ENCODE data around the gene COG6.

COG6 gene

GRCh38 chr13:39623466-39623865 lies 32.0 kb upstream of the COG6 start:
- Histone ChIP-seq H3F3A (ENCODE audit: insufficient read depth, low read length) (no peaks in the 10 kb centered on the region), H3K9me3 (replicated peaks; ENCODE audit: insufficient read depth, low read length) (no peaks in the 10 kb centered on the region)
- DNase-seq, result no peak

GRCh38 chr13:39631307-39631706 lies 24.2 kb upstream of the COG6 start:
- no peak overlapping the region for H3K27ac ChIP-seq (ENCODE audit: low read length)
- H3K9me2 ChIP-seq (replicated peaks; ENCODE audit: insufficient read depth, low read length), result no peaks in the 10 kb centered on the region
- no peak overlapping the region for H2AFZ ChIP-seq (ENCODE audit: low read length)
- no peak for TF ChIP-seq CTCF (IDR thresholded peaks at IDR 0.05; ENCODE audit: low read length)
- no peak for TF ChIP-seq EZH2phosphoT487 (IDR thresholded peaks at IDR 0.05; ENCODE audit: low read length)
- H3K79me2 ChIP-seq (ENCODE audit: low read length), result no peaks in the 10 kb centered on the region
- DNase-seq, result no peak
- no peaks in the 10 kb centered on the region for H3F3A ChIP-seq (ENCODE audit: insufficient read depth, low read length)
- H4K20me1 ChIP-seq (ENCODE audit: insufficient read depth, low read length), result no peaks in the 10 kb centered on the region
- H3K4me2 ChIP-seq (ENCODE audit: low read depth, low read length), result no peak overlapping the region
- H3K4me3 ChIP-seq (ENCODE audit: low read length), result no peak overlapping the region
- H3K36me3 ChIP-seq (replicated peaks; ENCODE audit: insufficient read depth, low read length), result no peaks in the 10 kb centered on the region
- no peaks in the 10 kb centered on the region for H3K9me3 ChIP-seq (replicated peaks; ENCODE audit: insufficient read depth, low read length)
- H3K4me1 ChIP-seq (ENCODE audit: low read length), result no peaks in the 10 kb centered on the region
- H3K9ac ChIP-seq (ENCODE audit: low read length), result no peak overlapping the region
- no peaks in the 10 kb centered on the region for H3K27me3 ChIP-seq (replicated peaks; ENCODE audit: insufficient read depth, low read length)

More at GRCh38 chr13:39623466-39623865, 32.0 kb upstream of the COG6 start:
- Histone ChIP-seq H3K36me3 (replicated peaks; ENCODE audit: insufficient read depth, low read length) (no peaks in the 10 kb centered on the region), H3K4me2 (ENCODE audit: low read depth, low read length) (no peak overlapping the region), H4K20me1 (ENCODE audit: insufficient read depth, low read length) (no peaks in the 10 kb centered on the region), H2AFZ (ENCODE audit: low read length) (no peak overlapping the region), H3K9ac (ENCODE audit: low read length) (no peak overlapping the region), H3K27me3 (replicated peaks; ENCODE audit: insufficient read depth, low read length) (no peaks in the 10 kb centered on the region), H3K79me2 (ENCODE audit: low read length) (no peaks in the 10 kb centered on the region), H3K27ac (ENCODE audit: low read length) (no peak overlapping the region), H3K4me1 (ENCODE audit: low read length) (no peaks in the 10 kb centered on the region), H3K4me3 (ENCODE audit: low read length) (no peak overlapping the region), H3K9me2 (replicated peaks; ENCODE audit: insufficient read depth, low read length) (no peaks in the 10 kb centered on the region)
- no peak for TF ChIP-seq EZH2phosphoT487 (IDR thresholded peaks at IDR 0.05; ENCODE audit: low read length)
- TF ChIP-seq EZH2 (optimal IDR thresholded peaks at IDR 0.05; ENCODE audit: low read depth, low read length), result no peak
- no peak for TF ChIP-seq CTCF (IDR thresholded peaks at IDR 0.05; ENCODE audit: low read length)

- H3K9ac ChIP-seq (ENCODE audit: low read length), result no peak overlapping the region
Measured at GRCh38 chr13:39632994-39633393, 22.5 kb upstream of the COG6 start.

More at GRCh38 chr13:39632994-39633393, 22.5 kb upstream of the COG6 start:
- Histone ChIP-seq H2AFZ (ENCODE audit: low read length) (no peak overlapping the region), H3K79me2 (ENCODE audit: low read length) (no peaks in the 10 kb centered on the region), H3K4me2 (ENCODE audit: low read depth, low read length) (no peak overlapping the region), H3K36me3 (replicated peaks; ENCODE audit: insufficient read depth, low read length) (no peaks in the 10 kb centered on the region), H3K9me2 (replicated peaks; ENCODE audit: insufficient read depth, low read length) (no peaks in the 10 kb centered on the region), H3K27ac (ENCODE audit: low read length) (no peak overlapping the region), H3K4me3 (ENCODE audit: low read length) (no peak overlapping the region), H3K9me3 (replicated peaks; ENCODE audit: insufficient read depth, low read length) (no peaks in the 10 kb centered on the region), H3F3A (ENCODE audit: insufficient read depth, low read length) (no peaks in the 10 kb centered on the region), H4K20me1 (ENCODE audit: insufficient read depth, low read length) (no peaks in the 10 kb centered on the region), H3K27me3 (replicated peaks; ENCODE audit: insufficient read depth, low read length) (no peaks in the 10 kb centered on the region), H3K4me1 (ENCODE audit: low read length) (no peaks in the 10 kb centered on the region)
- DNase-seq, result no peak
- no peak for TF ChIP-seq EZH2 (optimal IDR thresholded peaks at IDR 0.05; ENCODE audit: low read depth, low read length)
- no peak for TF ChIP-seq CTCF (IDR thresholded peaks at IDR 0.05; ENCODE audit: low read length)
- no peak for TF ChIP-seq EZH2phosphoT487 (IDR thresholded peaks at IDR 0.05; ENCODE audit: low read length)

Data from MM.1S (cell line).